Liver (tissue), 3 donors: ENCODE measurements around the gene C18orf54.

ENCODE experiments used
- GABPA ChIP-seq, 2 donors: IDR thresholded peaks in 1 of 2; conservative IDR thresholded peaks in 1 of 2; 2 replicates each; pipeline ENCODE4 v1.6.1; 2016; ENCODE audit warnings: antibody characterized with exemption in 2 of 2, mild to moderate bottlenecking in 1 of 2, moderate library complexity in 1 of 2
- JUND ChIP-seq, 2 donors: IDR thresholded peaks; 2 replicates each; pipeline ENCODE4 v1.6.1; 2016; ENCODE audit warnings: antibody characterized with exemption in 2 of 2
- RAD21 ChIP-seq, 2 donors: IDR thresholded peaks; 2 replicates each; pipeline ENCODE4 v1.6.1; 2016; ENCODE audit warnings: antibody characterized with exemption in 2 of 2, mild to moderate bottlenecking in 2 of 2
- REST ChIP-seq: IDR thresholded peaks from 2 replicates; pipeline ENCODE4 v1.6.1; 2016; ENCODE audit warnings: antibody characterized with exemption, mild to moderate bottlenecking
- RXRA ChIP-seq, 2 donors: IDR thresholded peaks; 2 replicates each; pipeline ENCODE4 v1.6.1; 2017 to 2018; ENCODE audit warnings: antibody characterized with exemption in 2 of 2, mild to moderate bottlenecking in 1 of 2
- TAF1 ChIP-seq: conservative IDR thresholded peaks from 2 replicates; pipeline ENCODE4 v1.6.1; 2016; ENCODE audit warnings: antibody characterized with exemption, mild to moderate bottlenecking
- YY1 ChIP-seq: IDR thresholded peaks from 2 replicates; pipeline ENCODE4 v1.6.1; 2016; ENCODE audit warnings: antibody characterized with exemption, mild to moderate bottlenecking
- TF ChIP-seq, protein P1 (sequence below): IDR thresholded peaks from 2 replicates; pipeline ENCODE4 v1.6.1; 2016; ENCODE audit warnings: antibody characterized with exemption
- TF ChIP-seq, protein P2 (sequence below): fragments of 150-350 bp; IDR thresholded peaks from 2 replicates; pipeline ENCODE4 v1.5.1; 2017; ENCODE audit warnings: improper control_type of control experiment, low read depth, low read length; ENCODE audit not compliant: missing input control
- TF ChIP-seq, protein P3 (sequence below): IDR thresholded peaks from 2 replicates; pipeline ENCODE4 v1.6.1; 2016; ENCODE audit warnings: antibody characterized with exemption
- donor health status: healthy.
- donor health status: healthy.

- TF ChIP-seq YY1 (no peak), RAD21 (IDR thresholded peaks at IDR 0.05) (peak in 1 of 2 donors; percentile 8), GABPA (IDR thresholded peaks at IDR 0.05 in 1 of 2, conservative IDR thresholded peaks at IDR 0.05 in 1 of 2) (no peak), JUND (IDR thresholded peaks at IDR 0.05) (no peak), REST (no peak), TAF1 (no peak), RXRA (IDR thresholded peaks at IDR 0.05) (no peak)
- TF ChIP-seq, protein P1, sequence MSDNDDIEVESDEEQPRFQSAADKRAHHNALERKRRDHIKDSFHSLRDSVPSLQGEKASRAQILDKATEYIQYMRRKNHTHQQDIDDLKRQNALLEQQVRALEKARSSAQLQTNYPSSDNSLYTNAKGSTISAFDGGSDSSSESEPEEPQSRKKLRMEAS: no peak
- TF ChIP-seq, protein P2, sequence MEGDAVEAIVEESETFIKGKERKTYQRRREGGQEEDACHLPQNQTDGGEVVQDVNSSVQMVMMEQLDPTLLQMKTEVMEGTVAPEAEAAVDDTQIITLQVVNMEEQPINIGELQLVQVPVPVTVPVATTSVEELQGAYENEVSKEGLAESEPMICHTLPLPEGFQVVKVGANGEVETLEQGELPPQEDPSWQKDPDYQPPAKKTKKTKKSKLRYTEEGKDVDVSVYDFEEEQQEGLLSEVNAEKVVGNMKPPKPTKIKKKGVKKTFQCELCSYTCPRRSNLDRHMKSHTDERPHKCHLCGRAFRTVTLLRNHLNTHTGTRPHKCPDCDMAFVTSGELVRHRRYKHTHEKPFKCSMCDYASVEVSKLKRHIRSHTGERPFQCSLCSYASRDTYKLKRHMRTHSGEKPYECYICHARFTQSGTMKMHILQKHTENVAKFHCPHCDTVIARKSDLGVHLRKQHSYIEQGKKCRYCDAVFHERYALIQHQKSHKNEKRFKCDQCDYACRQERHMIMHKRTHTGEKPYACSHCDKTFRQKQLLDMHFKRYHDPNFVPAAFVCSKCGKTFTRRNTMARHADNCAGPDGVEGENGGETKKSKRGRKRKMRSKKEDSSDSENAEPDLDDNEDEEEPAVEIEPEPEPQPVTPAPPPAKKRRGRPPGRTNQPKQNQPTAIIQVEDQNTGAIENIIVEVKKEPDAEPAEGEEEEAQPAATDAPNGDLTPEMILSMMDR: no peak
- TF ChIP-seq, protein P3, sequence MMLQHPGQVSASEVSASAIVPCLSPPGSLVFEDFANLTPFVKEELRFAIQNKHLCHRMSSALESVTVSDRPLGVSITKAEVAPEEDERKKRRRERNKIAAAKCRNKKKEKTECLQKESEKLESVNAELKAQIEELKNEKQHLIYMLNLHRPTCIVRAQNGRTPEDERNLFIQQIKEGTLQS: no peak
These were observed 26.7 kb upstream of the C18orf54 start for GRCh38 chr18:54330768-54331548.
